B cell (primary cell): ENCODE results near the gene MBNL2.

Experiments used
- EZH2 ChIP-seq: IDR thresholded peaks from 2 replicates; pipeline ENCODE4 v1.6.1; 2012; ENCODE audit warnings: borderline replicate concordance, low read depth, mild to moderate bottlenecking, moderate library complexity, low read length; ENCODE audit not compliant: insufficient read depth, poor library complexity, severe bottlenecking
- TF ChIP-seq, protein P1 (sequence below): fragments of 200-600 bp; IDR thresholded peaks from one replicate; pipeline ENCODE4 v1.8.0; 2022; ENCODE audit warnings: antibody characterized with exemption, mild to moderate bottlenecking

DNA sequence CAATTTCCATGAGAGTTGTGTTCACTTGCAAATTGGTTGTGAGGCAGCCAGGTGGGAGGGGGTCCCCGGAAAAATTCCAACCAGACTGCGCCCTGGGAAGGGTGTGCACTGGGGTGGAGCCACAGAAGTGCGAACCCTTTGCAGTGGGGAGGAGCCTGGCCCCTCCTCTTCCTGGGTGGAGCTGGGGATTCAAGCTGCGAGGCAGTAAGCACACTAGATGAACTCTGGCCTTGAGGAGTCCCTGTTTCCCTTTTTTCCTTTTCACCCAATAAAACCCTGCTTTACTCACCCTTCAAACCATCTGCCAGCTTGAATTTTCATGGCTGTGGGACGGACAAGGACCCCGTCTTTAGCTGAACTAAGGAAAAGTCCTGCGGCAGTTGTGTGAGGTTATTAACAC lies 31.0 kb upstream of the MBNL2 start:
- TF ChIP-seq, protein P1, sequence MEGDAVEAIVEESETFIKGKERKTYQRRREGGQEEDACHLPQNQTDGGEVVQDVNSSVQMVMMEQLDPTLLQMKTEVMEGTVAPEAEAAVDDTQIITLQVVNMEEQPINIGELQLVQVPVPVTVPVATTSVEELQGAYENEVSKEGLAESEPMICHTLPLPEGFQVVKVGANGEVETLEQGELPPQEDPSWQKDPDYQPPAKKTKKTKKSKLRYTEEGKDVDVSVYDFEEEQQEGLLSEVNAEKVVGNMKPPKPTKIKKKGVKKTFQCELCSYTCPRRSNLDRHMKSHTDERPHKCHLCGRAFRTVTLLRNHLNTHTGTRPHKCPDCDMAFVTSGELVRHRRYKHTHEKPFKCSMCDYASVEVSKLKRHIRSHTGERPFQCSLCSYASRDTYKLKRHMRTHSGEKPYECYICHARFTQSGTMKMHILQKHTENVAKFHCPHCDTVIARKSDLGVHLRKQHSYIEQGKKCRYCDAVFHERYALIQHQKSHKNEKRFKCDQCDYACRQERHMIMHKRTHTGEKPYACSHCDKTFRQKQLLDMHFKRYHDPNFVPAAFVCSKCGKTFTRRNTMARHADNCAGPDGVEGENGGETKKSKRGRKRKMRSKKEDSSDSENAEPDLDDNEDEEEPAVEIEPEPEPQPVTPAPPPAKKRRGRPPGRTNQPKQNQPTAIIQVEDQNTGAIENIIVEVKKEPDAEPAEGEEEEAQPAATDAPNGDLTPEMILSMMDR, result no peak
- no peak for TF ChIP-seq EZH2
